HG02759 (cell line): ENCODE results near the gene NELFCD.
"Not testable (repeated sequence)": the region's sequence is repeated elsewhere in the genome, so short reads cannot be mapped to it uniquely, and the experiment has no call there.

Source experiments
- ATAC-seq: cut with Tn5 transposase; IDR thresholded peaks from one replicate; pipeline ENCODE4 v1.9.1; 2021; ENCODE audit warnings: mild to moderate bottlenecking, moderate library complexity; ENCODE audit not compliant: unreplicated experiment

Gene NELFCD

DNA sequence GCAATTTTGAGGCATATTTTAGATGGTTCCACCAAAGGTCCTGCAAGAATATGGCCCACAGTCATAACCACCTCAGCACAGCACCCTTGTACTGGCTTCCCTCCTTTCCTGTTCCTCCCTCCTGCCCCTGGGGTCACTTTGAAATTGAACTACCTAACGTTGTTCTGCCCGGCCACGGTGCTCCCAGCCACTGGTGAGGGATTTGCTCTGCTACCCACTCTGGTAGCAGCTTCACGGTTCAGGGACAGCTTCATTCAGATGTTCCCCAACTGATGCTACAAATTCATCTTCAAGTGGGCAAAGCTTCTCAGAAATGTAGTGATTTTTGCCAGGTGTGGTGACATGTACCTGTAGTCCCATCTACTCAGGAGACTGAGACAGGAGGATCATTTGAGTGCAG, 7.9 kb upstream of the NELFCD start:
- no peak for ATAC-seq

GRCh38 chr20:58973866-58974265, 7.2 kb upstream of the NELFCD start:
- no peak for ATAC-seq

DNA sequence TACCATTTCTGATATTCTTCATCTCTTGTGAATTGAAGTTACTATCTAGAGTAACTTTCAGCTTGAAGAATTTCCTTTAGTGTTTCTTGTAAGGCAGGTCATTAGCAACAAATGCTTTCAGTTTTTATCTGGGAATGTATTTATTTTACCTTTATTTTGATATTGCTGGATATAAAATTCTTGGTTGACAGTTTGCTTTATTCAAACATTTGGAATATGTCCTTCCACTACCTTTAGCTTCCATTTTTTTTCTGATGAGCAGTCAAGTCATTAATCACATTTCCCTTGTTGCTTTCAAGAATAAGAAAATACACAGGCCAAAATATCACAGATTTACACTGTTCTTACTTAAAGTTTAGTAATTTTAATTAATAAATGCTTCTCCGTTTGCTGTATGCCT, 5.7 kb upstream of the NELFCD start:
- ATAC-seq = no peak

- ATAC-seq = no peak
Measured at GRCh38 chr20:58976061-58976730, 4.9 kb upstream of the NELFCD start.

- ATAC-seq = no peak
Measured at GRCh38 chr20:58978351-58979190, 2.5 kb upstream of the NELFCD start.

DNA sequence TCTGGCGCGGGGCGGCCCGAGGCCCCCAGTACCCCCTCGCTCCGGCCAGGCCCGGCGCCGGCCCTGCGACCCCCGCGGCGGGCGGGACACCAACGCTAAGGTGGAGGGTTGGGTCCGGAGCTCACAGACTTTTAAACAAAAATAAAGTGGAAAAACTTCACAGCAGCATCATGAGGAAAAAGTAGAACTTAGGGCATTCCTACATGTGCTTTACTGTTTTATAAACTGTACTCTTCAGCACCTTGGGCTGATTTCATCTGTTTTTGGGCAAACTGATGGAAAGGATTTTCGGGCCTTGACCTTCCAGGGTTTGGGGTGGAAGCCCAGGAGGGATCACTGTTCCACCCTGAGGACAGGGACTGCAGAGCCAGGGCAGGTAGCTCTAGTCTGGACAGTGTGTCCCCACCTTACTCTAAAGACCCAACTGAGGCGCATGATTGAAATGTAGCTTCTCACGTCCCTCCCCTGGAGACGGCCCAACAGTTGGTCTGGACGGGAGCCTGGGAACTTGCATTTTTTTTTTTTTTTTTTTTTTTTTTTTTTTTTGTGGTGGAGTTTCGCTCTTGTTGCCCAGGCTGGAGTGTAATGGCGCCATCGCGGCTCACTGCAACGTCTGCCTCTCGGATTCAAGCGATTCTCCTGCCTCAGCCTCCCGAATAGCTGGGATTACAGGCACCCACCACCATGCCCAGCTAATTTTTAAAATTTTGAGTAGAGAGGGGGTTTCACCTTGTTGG, 740 bp downstream of the NELFCD start:
- ATAC-seq = peak; percentile 4

DNA sequence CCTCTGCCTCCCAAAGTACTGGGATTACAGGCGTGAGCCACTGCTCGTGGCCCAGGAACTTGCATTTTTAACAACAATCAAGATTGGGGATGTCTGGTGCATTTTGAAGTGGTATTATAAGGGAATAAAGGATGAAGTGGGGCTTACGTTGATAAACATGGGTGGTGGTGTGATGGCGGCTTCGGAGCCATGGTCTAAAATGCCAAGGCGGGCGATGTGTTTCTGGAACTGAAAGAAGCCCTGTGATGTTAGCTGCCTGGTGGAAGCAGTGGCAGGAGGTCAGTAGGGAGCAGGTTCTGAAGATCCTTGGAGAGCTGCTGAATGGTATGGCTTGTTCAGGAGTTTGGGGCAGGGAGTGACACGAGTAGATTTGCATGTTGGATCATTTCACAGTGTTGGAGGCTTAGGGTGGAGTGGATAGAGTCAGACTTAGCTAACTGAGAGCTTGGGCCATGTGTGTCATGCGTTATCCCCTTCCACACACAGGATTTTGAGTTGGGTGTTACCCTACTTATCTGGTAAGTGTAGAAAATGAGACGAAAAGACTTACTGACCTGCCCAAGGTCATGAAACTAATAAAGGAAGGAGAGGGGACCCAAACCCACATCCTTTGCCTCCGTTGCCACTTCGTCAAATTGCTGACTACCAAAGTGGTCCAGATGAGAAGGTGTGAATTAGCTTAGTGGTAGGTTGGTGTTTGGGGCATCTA, 1.5 kb downstream of the NELFCD start:
- ATAC-seq = no peak

GRCh38 chr20:58983115-58983468, 2.0 kb downstream of the NELFCD start:
- not testable (repeated sequence) for ATAC-seq

- no peak for ATAC-seq
Measured at GRCh38 chr20:58984691-58985090, 3.6 kb downstream of the NELFCD start.

GRCh38 chr20:58985656-58986055, 4.6 kb downstream of the NELFCD start:
- ATAC-seq = no peak

DNA sequence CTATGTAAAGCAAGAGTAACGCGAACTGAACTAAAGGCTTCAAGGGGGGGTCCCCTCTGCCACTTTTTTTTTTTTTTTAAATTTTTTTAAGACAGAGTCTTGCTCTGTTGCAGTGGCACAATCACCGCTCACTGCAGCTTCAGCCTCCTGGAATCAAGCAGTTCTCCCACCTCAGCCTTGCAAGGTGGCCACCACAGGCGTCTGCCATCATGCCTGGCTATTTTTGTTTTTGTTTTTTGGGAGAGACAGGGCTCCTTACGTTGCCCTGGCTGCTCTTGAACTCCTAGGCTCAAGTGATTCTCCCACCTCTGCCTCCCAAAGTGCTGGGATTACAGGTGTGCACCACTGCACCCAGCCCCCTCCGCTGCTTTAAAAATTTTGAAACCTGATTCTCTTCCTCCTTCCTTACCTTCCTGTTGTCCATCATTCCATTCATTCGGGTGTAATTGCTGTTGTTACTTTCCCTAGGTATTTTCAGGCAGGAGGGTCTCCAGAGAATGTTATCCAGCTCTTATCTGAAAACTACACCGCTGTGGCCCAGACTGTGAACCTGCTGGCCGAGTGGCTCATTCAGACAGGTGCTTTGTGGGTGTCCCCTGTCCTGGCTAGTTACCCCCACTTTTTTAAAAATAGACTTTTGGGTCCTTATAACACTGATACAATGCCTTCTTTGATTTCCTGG, 5.4 kb downstream of the NELFCD start:
- no peak for ATAC-seq

DNA sequence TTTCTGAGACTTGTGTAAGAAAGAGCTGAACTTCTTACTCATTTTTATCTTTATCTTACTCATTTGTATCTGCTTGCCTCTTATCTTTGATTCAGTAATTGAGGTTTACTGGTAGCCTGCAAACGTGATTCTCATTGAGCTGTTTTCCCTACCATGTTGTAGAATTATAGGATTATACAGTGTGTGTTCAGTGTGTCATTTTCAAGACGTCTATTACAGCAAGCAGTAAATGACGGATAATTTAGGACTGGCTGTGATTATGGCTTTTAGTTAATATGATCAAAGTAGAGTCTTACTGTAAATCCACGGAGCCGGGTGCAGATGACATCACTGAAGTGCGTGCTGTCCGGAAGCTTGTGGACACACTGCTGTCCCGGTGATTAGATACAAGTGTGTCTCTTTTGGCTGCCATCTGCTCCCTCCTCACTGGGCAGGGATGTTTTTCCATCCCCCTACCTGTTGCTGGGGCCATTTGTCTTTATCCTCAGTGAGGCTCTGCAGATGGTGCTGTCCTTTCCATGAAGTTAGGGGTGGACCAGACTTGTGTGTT, 6.0 kb downstream of the NELFCD start:
- ATAC-seq = no peak

- ATAC-seq = no peak
Measured at GRCh38 chr20:58987790-58988564, 6.9 kb downstream of the NELFCD start.

- ATAC-seq = no peak
Measured at GRCh38 chr20:58988565-58988882, 7.5 kb downstream of the NELFCD start.

DNA sequence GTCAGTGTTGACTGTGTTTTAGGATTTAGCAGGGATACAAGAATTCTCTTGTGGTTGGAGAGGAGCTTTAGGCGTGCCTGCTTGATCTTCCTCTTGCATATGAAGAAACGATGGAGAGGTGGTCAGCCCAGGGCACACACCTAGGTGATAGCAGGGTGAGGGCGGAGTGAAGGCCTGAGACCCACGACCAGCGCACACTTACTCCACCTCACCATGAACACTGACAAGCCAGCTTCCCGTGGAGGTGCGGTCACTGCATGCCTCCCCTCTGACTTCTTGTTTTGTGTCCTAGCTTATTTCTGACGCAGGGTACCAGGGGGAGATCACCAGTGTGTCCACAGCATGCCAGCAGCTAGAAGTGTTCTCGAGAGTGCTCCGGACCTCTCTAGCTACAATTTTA, 8.1 kb downstream of the NELFCD start:
- ATAC-seq = no peak

DNA sequence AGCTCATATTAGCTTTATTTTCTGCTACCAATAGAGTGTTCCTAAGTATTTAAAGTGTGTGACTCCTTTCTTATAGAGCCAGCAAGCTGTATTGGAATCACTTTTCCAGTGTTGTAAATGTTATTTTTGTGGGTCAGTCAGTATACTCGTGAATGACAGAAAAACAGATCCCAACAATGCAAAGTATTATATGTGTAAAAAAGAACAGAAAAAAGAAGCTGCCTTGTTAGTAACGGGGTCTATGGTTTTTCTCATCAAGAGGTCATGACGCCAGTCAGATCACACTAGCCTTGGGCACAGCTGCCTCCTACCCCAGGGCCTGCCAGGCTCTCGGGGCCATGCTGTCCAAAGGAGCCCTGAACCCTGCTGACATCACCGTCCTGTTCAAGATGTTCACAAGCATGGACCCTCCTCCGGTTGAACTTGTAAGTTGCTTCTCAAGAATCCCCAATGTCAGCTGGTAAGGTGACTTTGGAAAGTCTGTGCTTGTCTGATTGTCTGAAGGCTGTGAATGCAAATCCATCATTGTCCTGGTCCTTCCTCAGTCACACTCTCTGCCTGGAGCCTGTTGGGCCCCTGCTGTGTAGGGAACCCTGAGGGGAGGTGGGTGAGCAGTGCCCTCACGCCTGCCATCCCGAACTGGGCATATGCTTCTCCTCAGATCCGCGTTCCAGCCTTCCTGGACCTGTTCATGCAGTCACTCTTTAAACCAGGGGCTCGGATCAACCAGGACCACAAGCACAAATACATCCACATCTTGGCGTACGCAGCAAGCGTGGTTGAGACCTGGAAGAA, 9.8 kb downstream of the NELFCD start:
- ATAC-seq = no peak

- ATAC-seq = no peak
Measured at GRCh38 chr20:58991715-58992114, 10.7 kb downstream of the NELFCD start.

- ATAC-seq = no peak
Measured at GRCh38 chr20:58992911-58993310, 11.9 kb downstream of the NELFCD start.
